HepG2 (cell line): ENCODE results near the gene IL11RA. TPM values are rescaled to one million over a fixed set of nuclear protein-coding genes. Genes with fewer than 3 reads are reported as not detected.

Experiments used
- CCAR2 ChIP-seq: fragments of 200-400 bp; formaldehyde crosslinking; optimal IDR thresholded peaks from 2 replicates; pipeline ENCODE3; 2018; ENCODE audit warnings: low read depth, mild to moderate bottlenecking, low read length, moderate library complexity
- ELF3 ChIP-seq: IDR thresholded peaks from 2 replicates; pipeline ENCODE4 v1.6.1; 2016; ENCODE audit warnings: missing genetic modification reagents, missing compliant biosample characterization
- HNRNPUL1 ChIP-seq: fragments of 200-400 bp; formaldehyde crosslinking; IDR thresholded peaks from 2 replicates; pipeline ENCODE4 v1.6.1; 2017; ENCODE audit warnings: low read depth, mild to moderate bottlenecking, low read length, moderate library complexity
- ISX ChIP-seq: sonication (generic); formaldehyde crosslinking; conservative IDR thresholded peaks from 2 replicates; pipeline ENCODE4 v1.5.0; 2020; ENCODE audit warnings: missing genetic modification reagents
- KDM3A ChIP-seq: IDR thresholded peaks from 2 replicates; pipeline ENCODE4 v1.6.1; 2018; ENCODE audit warnings: low read depth, missing compliant biosample characterization
- RNF2 ChIP-seq: fragments of 450-650 bp; conservative IDR thresholded peaks from 2 replicates; pipeline ENCODE4 v1.6.1; 2016; ENCODE audit warnings: low read depth
- SKI ChIP-seq: fragments of 450-650 bp; IDR thresholded peaks from one replicate; pipeline ENCODE4 v1.6.1; 2018; ENCODE audit warnings: mild to moderate bottlenecking; ENCODE audit not compliant: partially characterized antibody
- TOE1 ChIP-seq: sonication (generic); formaldehyde crosslinking; IDR thresholded peaks from 2 replicates; pipeline ENCODE4 v1.4.0; 2020; ENCODE audit warnings: mild to moderate bottlenecking, missing genetic modification reagents
- YY1 ChIP-seq: IDR thresholded peaks from 2 replicates; pipeline ENCODE4 v1.6.1; 2011; ENCODE audit warnings: low read length, low read depth, moderate library complexity, mild to moderate bottlenecking; ENCODE audit not compliant: insufficient read depth, insufficient replicate concordance
- ZBTB46 ChIP-seq: sonication (generic); formaldehyde crosslinking; IDR thresholded peaks from 2 replicates; pipeline ENCODE4 v1.4.0; 2020; ENCODE audit warnings: mild to moderate bottlenecking, missing genetic modification reagents, borderline replicate concordance
- ZBTB7B ChIP-seq: sonication (generic); formaldehyde crosslinking; IDR thresholded peaks from 2 replicates; pipeline ENCODE4 v1.4.0; 2020; ENCODE audit warnings: missing genetic modification reagents
- ZNF180 ChIP-seq: sonication (generic); formaldehyde crosslinking; IDR thresholded peaks from 2 replicates; pipeline ENCODE4 v1.4.0; 2020; ENCODE audit warnings: low read depth, missing genetic modification reagents, borderline replicate concordance
- ZNF207 ChIP-seq: fragments of 450-650 bp; IDR thresholded peaks from 2 replicates; pipeline ENCODE4 v1.6.1; 2016; ENCODE audit warnings: antibody characterized with exemption, borderline replicate concordance
- ZNF232 ChIP-seq: sonication (generic); formaldehyde crosslinking; IDR thresholded peaks from 2 replicates; pipeline ENCODE4 v1.4.0; 2020; ENCODE audit warnings: missing genetic modification reagents, borderline replicate concordance
- ZNF253 ChIP-seq: sonication (generic); formaldehyde crosslinking; IDR thresholded peaks from 2 replicates; pipeline ENCODE4 v1.8.0; 2022; ENCODE audit warnings: mild to moderate bottlenecking, missing genetic modification reagents, borderline replicate concordance
- ZNF354B ChIP-seq: sonication (generic); formaldehyde crosslinking; IDR thresholded peaks from 2 replicates; pipeline ENCODE4 v1.8.0; 2022; ENCODE audit warnings: mild to moderate bottlenecking, missing genetic modification reagents
- ZNF430 ChIP-seq: sonication (generic); formaldehyde crosslinking; IDR thresholded peaks from 2 replicates; pipeline ENCODE4 v1.9.0; 2021; ENCODE audit warnings: mild to moderate bottlenecking, missing genetic modification reagents
- polyA plus RNA-seq, 8 experiments: library from polyadenylated mRNA; depleted of rRNA in 3 of 8; stranded (reverse) in 7 of 8; unstranded in 1 of 8; fragments of >200 nt; fragmentation: Illumina TruSeq in 4 of 8; extraction: Trizol in 4 of 8; gene quantifications; 2 replicates each; pipeline versions ENCODE4 v1.2.1 to v1.2.3, GENCODE V29; 2011 to 2016; ENCODE audit warnings: low read depth in 4 of 8, missing spikeins in 1 of 8, mixed read lengths in 1 of 8; ENCODE audit not compliant: insufficient read depth in 1 of 8
- total RNA-seq, 5 experiments: library from RNA; depleted of rRNA; stranded (reverse); fragments of >200 nt; fragmentation: Illumina TruSeq; extraction: Trizol; gene quantifications; 2 replicates each; pipeline ENCODE4 v1.2.3, GENCODE V29; 2016; ENCODE audit warnings: low read depth in 1 of 5
- TF ChIP-seq, protein P1 (sequence below): sonication (generic); formaldehyde crosslinking; IDR thresholded peaks from 2 replicates; pipeline ENCODE4 v1.4.0; 2020; ENCODE audit warnings: mild to moderate bottlenecking, missing genetic modification reagents
- TF ChIP-seq, protein P2 (sequence below): sonication (generic); formaldehyde crosslinking; IDR thresholded peaks from 2 replicates; pipeline ENCODE4 v1.8.1; 2022; ENCODE audit warnings: mild to moderate bottlenecking, missing genetic modification reagents
- TF ChIP-seq, protein P3 (sequence below): sonication (generic); formaldehyde crosslinking; conservative IDR thresholded peaks from 2 replicates; pipeline ENCODE4 v1.8.0; 2022; ENCODE audit warnings: missing genetic modification reagents
- TF ChIP-seq, protein P4 (sequence below): sonication (generic); formaldehyde crosslinking; IDR thresholded peaks from 2 replicates; pipeline ENCODE4 v1.5.0; 2020; ENCODE audit warnings: mild to moderate bottlenecking, missing genetic modification reagents, borderline replicate concordance

IL11RA gene
- total and polyA plus RNA-seq, 2 of the 13 experiments (the other 11 are each of a cell fraction or from before 2014, with no cell fraction given) = 2.0 to 4.2 TPM

DNA sequence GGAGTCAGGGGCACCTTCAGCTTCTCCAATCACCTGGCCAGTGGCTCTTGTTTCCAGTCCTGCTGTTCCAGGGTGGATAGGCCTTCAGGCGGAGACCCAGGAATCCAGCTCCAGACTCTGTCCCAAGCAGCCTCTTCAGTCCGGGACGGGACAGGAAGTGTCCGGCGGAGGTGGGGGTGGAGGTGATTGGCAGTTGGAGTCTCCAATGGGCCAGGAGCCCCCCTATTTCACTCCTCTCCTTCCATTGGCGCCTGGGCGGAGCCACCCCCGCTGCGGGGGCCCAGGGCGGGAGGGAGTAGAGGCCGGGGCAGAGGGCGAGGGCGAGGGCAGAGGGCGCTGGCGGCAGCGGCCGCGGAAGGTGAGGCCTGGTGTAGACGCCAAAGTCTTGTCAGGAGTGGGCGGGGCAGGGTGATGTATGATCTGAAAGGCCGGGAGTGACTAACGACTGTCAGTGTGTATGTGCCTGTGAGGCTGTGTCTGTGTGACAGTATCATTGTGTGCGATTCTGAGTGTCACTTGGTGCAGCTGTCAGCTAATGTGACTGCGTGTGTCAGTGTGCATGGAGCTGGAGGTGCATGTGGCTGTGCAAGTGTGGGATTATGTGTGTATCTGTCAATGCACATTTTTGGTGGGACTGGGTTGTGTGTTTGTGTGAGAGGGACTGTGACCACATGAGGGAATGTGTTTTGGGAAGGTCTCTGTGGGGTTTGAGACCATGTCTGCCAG is at the start of gene IL11RA (continued):
- TF ChIP-seq CCAR2 (no peak), KDM3A (CRISPR knock-in tag) (no peak), ZBTB7B (CRISPR knock-in tag) (no peak; the same call in 1 of the 2 replicates), ZNF180 (CRISPR knock-in tag) (no peak), RNF2 (0 out of 2 replicates have a peak, but pooled peaks have one; percentile 46), YY1 (peak; percentile 61), ZNF207 (no peak), ISX (CRISPR knock-in tag) (no peak), ZNF430 (CRISPR knock-in tag) (peak; percentile 51; the same call in 1 of the 2 replicates), ZNF354B (CRISPR knock-in tag) (no peak), HNRNPUL1 (no peak), ZBTB46 (no peak), ELF3 (CRISPR knock-in tag) (peak; percentile 61; the same call in 1 of the 2 replicates), ZNF232 (CRISPR knock-in tag) (no peak), SKI (peak; percentile 61), TOE1 (CRISPR knock-in tag) (no peak), ZNF253 (no peak)
- TF ChIP-seq, protein P1, sequence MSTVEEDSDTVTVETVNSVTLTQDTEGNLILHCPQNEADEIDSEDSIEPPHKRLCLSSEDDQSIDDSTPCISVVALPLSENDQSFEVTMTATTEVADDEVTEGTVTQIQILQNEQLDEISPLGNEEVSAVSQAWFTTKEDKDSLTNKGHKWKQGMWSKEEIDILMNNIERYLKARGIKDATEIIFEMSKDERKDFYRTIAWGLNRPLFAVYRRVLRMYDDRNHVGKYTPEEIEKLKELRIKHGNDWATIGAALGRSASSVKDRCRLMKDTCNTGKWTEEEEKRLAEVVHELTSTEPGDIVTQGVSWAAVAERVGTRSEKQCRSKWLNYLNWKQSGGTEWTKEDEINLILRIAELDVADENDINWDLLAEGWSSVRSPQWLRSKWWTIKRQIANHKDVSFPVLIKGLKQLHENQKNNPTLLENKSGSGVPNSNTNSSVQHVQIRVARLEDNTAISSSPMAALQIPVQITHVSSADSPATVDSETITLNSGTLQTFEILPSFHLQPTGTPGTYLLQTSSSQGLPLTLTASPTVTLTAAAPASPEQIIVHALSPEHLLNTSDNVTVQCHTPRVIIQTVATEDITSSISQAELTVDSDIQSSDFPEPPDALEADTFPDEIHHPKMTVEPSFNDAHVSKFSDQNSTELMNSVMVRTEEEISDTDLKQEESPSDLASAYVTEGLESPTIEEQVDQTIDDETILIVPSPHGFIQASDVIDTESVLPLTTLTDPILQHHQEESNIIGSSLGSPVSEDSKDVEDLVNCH (CRISPR knock-in tag) = no peak
- TF ChIP-seq, protein P2, sequence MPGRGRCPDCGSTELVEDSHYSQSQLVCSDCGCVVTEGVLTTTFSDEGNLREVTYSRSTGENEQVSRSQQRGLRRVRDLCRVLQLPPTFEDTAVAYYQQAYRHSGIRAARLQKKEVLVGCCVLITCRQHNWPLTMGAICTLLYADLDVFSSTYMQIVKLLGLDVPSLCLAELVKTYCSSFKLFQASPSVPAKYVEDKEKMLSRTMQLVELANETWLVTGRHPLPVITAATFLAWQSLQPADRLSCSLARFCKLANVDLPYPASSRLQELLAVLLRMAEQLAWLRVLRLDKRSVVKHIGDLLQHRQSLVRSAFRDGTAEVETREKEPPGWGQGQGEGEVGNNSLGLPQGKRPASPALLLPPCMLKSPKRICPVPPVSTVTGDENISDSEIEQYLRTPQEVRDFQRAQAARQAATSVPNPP (CRISPR knock-in tag) = no peak; the same call in 1 of the 2 replicates
- TF ChIP-seq, protein P3, sequence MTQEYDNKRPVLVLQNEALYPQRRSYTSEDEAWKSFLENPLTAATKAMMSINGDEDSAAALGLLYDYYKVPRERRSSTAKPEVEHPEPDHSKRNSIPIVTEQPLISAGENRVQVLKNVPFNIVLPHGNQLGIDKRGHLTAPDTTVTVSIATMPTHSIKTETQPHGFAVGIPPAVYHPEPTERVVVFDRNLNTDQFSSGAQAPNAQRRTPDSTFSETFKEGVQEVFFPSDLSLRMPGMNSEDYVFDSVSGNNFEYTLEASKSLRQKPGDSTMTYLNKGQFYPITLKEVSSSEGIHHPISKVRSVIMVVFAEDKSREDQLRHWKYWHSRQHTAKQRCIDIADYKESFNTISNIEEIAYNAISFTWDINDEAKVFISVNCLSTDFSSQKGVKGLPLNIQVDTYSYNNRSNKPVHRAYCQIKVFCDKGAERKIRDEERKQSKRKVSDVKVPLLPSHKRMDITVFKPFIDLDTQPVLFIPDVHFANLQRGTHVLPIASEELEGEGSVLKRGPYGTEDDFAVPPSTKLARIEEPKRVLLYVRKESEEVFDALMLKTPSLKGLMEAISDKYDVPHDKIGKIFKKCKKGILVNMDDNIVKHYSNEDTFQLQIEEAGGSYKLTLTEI (CRISPR knock-in tag) = no peak
- TF ChIP-seq, protein P4, sequence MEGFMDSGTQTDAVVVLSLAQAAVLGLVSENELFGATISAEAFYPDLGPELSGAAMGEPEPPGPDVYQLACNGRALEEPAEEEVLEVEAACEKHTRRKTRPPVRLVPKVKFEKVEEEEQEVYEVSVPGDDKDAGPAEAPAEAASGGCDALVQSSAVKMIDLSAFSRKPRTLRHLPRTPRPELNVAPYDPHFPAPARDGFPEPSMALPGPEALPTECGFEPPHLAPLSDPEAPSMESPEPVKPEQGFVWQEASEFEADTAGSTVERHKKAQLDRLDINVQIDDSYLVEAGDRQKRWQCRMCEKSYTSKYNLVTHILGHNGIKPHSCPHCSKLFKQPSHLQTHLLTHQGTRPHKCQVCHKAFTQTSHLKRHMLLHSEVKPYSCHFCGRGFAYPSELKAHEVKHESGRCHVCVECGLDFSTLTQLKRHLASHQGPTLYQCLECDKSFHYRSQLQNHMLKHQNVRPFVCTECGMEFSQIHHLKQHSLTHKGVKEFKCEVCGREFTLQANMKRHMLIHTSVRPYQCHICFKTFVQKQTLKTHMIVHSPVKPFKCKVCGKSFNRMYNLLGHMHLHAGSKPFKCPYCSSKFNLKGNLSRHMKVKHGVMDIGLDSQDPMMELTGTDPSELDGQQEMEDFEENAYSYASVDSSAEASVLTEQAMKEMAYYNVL (CRISPR knock-in tag) = no peak
